Keratinocyte (primary cell): ENCODE results near the gene PGAP6. TPM values are rescaled to one million over a fixed set of nuclear protein-coding genes. Genes with fewer than 3 reads are reported as not detected.
"Not testable (repeated sequence)": the region's sequence is repeated elsewhere in the genome, so short reads cannot be mapped to it uniquely, and the experiment has no call there.

Source experiments
- DNase-seq: peaks from one replicate; pipeline ENCODE4 v3.0.0-alpha.2; 2011; ENCODE audit warnings: low read depth, missing footprints, low spot score
- FAIRE-seq: peaks from 2 replicates; lab custom pipeline; 2011; peaks lifted over from hg19 to GRCh38; lab: Jason Lieb, UNC
- H2AFZ ChIP-seq: 2 replicates; pipeline ENCODE4 v1.6.0; 2012; ENCODE audit warnings: low read length, control low read depth, inconsistent platforms; ENCODE audit not compliant: control insufficient read depth
- H3K27ac ChIP-seq: 2 replicates; pipeline ENCODE4 v1.5.1; 2011; ENCODE audit warnings: low read length; ENCODE audit not compliant: control insufficient read depth, insufficient read depth
- H3K27me3 ChIP-seq: 3 replicates; pipeline ENCODE4 v1.6.0; 2011; ENCODE audit warnings: low read length; ENCODE audit not compliant: control insufficient read depth, insufficient read depth; ENCODE audit errors: extremely low read depth
- H3K36me3 ChIP-seq, 2 experiments: 2 replicates in 1 of 2; 3 replicates in 1 of 2; pipeline ENCODE4 v1.5.1; 2011; ENCODE audit warnings: low read length in 2 of 2, mild to moderate bottlenecking in 1 of 2; ENCODE audit not compliant: control insufficient read depth in 2 of 2, insufficient read depth in 2 of 2; ENCODE audit errors: extremely low read depth in 1 of 2
- H3K4me1 ChIP-seq: 3 replicates; pipeline ENCODE4 v1.5.1; 2011; ENCODE audit warnings: low read length; ENCODE audit not compliant: control insufficient read depth, insufficient read depth; ENCODE audit errors: extremely low read depth
- H3K4me2 ChIP-seq: 3 replicates; pipeline ENCODE4 v1.6.0; 2011; ENCODE audit warnings: low read depth, low read length; ENCODE audit not compliant: control insufficient read depth, insufficient read depth; ENCODE audit errors: extremely low read depth
- H3K4me3 ChIP-seq, 3 experiments: fragments of 200-600 bp in 1 of 3; sonication (generic) in 1 of 3; 2 replicates in 2 of 3; 3 replicates in 1 of 3; pipeline ENCODE4 v1.5.1; 2011 to 2016; ENCODE audit warnings: low read length in 3 of 3, mild to moderate bottlenecking in 3 of 3, control low read depth in 2 of 3, inconsistent platforms in 1 of 3, low read depth in 1 of 3, mixed read lengths in 1 of 3, mixed run types in 1 of 3, moderate library complexity in 1 of 3; ENCODE audit not compliant: control insufficient read depth in 2 of 3, insufficient read depth in 2 of 3; ENCODE audit errors: extremely low read depth in 1 of 3
- H3K79me2 ChIP-seq: 2 replicates; pipeline ENCODE4 v1.6.0; 2012; ENCODE audit warnings: low read length; ENCODE audit not compliant: control insufficient read depth, insufficient read depth
- H3K9ac ChIP-seq: 3 replicates; pipeline ENCODE4 v1.6.0; 2011; ENCODE audit warnings: low read length; ENCODE audit not compliant: control insufficient read depth, insufficient read depth; ENCODE audit errors: extremely low read depth
- H3K9me1 ChIP-seq: 3 replicates; pipeline ENCODE4 v1.6.0; 2011; ENCODE audit warnings: low read length; ENCODE audit not compliant: control insufficient read depth, insufficient read depth; ENCODE audit errors: extremely low read depth
- H3K9me3 ChIP-seq: 2 replicates; pipeline ENCODE4 v1.5.1; 2012; ENCODE audit warnings: low read depth, low read length; ENCODE audit not compliant: control insufficient read depth
- H4K20me1 ChIP-seq: 3 replicates; pipeline ENCODE4 v1.6.0; 2011; ENCODE audit warnings: low read length; ENCODE audit not compliant: control insufficient read depth, insufficient read depth; ENCODE audit errors: extremely low read depth
- CTCF ChIP-seq, 3 experiments: IDR thresholded peaks in 1 of 3; conservative IDR thresholded peaks in 1 of 3; optimal IDR thresholded peaks in 1 of 3; 2 replicates in 2 of 3; 3 replicates in 1 of 3; pipeline versions ENCODE3 to v1.5.1; 2011; ENCODE audit warnings: low read length in 3 of 3, mild to moderate bottlenecking in 3 of 3, moderate library complexity in 2 of 3, control low read depth in 1 of 3, inconsistent platforms in 1 of 3; ENCODE audit not compliant: insufficient read depth in 2 of 3; ENCODE audit errors: extremely low read depth in 1 of 3
- EZH2 ChIP-seq: IDR thresholded peaks from one replicate; pipeline ENCODE4 v1.6.1; 2012; ENCODE audit warnings: inconsistent platforms, mild to moderate bottlenecking, low read length, moderate library complexity
- dilution Hi-C: fragments of 300-500 bp; cut with MboI; formaldehyde crosslinking; loops from one replicate; pipeline ENCODE4 v1.7.0; 2020; ENCODE audit warnings: low sequenced_read_pairs; ENCODE audit not compliant: extremely low pct_ligation_motif_present
- polyA plus RNA-seq, 5 experiments: library from polyadenylated mRNA; depleted of rRNA in 3 of 5; stranded (reverse) in 3 of 5; stranded (forward) in 1 of 5; unstranded in 1 of 5; fragments of >200 nt; gene quantifications; 1 replicate in 1 of 5; 2 replicates in 3 of 5; 3 replicates in 1 of 5; pipeline versions ENCODE4 v1.2.1 to v1.2.3, GENCODE V29; 2011 to 2012; ENCODE audit warnings: missing spikeins in 2 of 5, low read depth in 1 of 5, low replicate concordance in 1 of 5

PGAP6 gene
- polyA plus RNA-seq, 1 donor (not counting 4 experiments of a cell fraction or from before 2014, with no cell fraction given), result 25.5 TPM

DNA sequence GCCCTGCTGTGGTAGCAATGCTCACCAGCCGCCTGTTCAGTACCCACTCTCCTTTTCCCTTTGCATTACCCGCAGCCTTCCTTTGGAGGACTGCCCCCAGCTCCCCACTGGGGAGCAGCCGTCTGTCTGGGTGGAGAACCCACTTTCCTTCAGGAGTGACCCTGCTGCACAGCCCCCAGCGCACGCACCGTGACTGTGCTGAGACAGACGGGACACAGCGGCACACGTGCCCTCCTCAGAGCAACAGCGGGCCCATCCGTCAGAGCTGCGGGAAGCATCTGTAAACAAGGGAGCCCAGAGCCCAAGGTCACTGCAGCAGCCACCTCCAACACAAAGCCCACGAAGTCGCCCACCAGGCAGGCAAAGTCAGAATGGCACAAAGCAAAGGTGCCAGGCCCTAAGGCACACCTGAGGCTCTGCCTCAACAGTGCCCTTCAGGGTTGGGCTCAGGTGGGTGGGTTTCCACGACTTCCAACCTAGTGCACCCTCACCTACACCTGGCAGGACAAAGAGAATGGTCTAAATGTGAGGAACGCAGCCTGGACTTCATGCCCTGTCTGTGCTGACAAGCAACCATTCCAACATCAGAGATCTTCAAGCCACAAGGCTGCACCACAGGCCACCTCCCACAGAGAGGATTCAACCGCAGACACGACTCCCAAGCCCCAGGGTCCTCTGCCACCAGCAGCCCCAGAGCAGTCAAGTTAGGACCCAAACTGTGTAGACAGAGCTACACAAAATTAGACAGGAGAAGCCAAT is 39.1 kb downstream of the PGAP6 start:
- Histone ChIP-seq H3K36me3 (peaks cover 14 to 22% of the 10 kb centered on the region in 2 experiments), H3K4me1 (peaks cover 12% of the 10 kb centered on the region), H3K9ac (no peak overlapping the region), H4K20me1 (peaks cover 17% of the 10 kb centered on the region), H3K27me3 (no peaks in the 10 kb centered on the region), H3K27ac (no peak overlapping the region), H3K9me3 (no peaks in the 10 kb centered on the region), H3K4me3 (no peak overlapping the region), H3K79me2 (peaks cover 92% of the 10 kb centered on the region), H3K4me2 (no peak overlapping the region), H3K9me1 (peaks cover 7% of the 10 kb centered on the region), H2AFZ (no peak overlapping the region)
- no peak for TF ChIP-seq CTCF (optimal IDR thresholded peaks at IDR 0.05 in 1 of 3, IDR thresholded peaks at IDR 0.05 in 1 of 3, conservative IDR thresholded peaks at IDR 0.05 in 1 of 3; ENCODE audit: extremely low read depth in 1 of 3, insufficient read depth in 2 of 3, low read length in 3 of 3)
- TF ChIP-seq EZH2, result no peak
- DNase-seq (no peak), FAIRE-seq (no peak)
- dilution Hi-C loops, result no loop called here

DNA sequence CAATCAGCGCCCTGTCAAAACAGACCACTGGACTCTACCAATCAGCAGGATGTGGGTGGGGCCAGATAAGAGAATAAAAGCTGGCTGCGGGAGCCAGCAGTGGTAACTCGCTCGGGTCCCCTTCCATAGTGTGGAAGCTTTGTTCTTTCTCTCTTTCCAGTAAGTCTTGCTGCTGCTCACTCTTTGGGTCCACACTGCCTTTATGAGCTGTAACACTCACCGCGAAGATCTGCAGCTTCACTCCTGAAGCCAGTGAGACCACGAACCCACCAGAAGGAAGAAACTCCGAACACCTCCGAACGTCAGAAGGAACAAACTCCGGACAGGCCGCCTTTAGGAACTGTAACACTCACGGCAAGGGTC is 39.8 kb downstream of the PGAP6 start:
- DNase-seq, H2AFZ ChIP-seq, H3K27ac ChIP-seq, H3K9me3 ChIP-seq, H3K9ac ChIP-seq, FAIRE-seq, H3K27me3 ChIP-seq, dilution Hi-C loops, H3K9me1 ChIP-seq, H3K4me2 ChIP-seq, H3K4me3 ChIP-seq: not testable (repeated sequence)
- Histone ChIP-seq H4K20me1 (peaks cover 19% of the 10 kb centered on the region), H3K79me2 (peaks cover 91% of the 10 kb centered on the region), H3K4me1 (peaks cover 12% of the 10 kb centered on the region), H3K36me3 (peaks cover 12 to 18% of the 10 kb centered on the region in 2 experiments)

DNA sequence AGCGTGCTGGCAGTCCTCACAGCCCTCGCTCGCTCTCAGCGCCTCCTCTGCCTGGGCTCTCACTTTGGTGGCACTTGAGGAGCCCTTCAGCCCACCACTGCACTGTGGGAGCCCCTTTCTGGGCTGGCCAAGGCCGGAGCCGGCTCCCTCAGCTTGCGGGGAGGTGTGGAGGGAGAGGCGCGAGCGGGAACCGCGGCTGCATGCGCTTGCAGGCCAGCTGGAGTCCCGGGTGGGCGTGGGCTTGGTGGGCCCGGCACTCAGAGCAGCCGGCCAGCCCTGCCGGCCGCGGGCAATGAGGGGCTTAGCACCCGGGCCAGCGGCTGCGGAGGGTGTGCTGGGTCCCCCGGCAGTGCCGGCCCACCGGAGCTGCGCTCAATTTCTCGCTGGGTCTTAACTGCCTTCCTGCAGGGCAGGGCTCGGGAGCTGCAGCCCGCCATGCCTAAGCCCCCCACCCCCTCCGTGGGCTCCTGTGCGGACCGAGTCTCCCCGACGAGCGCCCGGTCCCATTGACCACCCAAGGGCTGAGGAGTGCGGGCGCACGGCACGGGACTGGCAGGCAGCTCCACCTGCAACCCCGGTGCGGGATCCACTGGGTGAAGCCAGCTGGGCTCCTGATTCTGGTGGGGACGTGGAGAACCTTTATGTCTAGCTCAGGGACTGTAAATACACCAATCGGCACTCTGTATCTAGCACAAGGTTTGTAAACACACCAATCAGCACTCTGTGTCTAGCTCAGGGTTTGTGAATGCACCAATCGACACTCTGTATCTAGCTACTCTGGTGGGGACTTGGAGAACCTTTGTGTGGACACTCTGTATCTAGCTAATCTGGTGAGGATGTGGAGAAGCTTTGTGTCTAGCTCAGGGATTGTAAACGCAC is 40.4 kb downstream of the PGAP6 start:
- FAIRE-seq, H3K4me3 ChIP-seq, H3K9me1 ChIP-seq, dilution Hi-C loops, H3K4me2 ChIP-seq, H3K27ac ChIP-seq, H2AFZ ChIP-seq, H3K27me3 ChIP-seq, H3K4me1 ChIP-seq, H3K9ac ChIP-seq, DNase-seq, H3K9me3 ChIP-seq: not testable (repeated sequence)
- H3K79me2 ChIP-seq, result peaks cover 90% of the 10 kb centered on the region
- H3K36me3 ChIP-seq, result peaks cover 11 to 14% of the 10 kb centered on the region in 2 experiments
- peaks cover 19% of the 10 kb centered on the region for H4K20me1 ChIP-seq
